SH-SY5Y (cell line): ENCODE results near the gene PLCH1.

Source experiments
- GATA2 ChIP-seq: IDR thresholded peaks from 2 replicates; pipeline ENCODE4 v1.6.1; 2011; ENCODE audit warnings: mild to moderate bottlenecking, low read depth, low read length
- GATA3 ChIP-seq: IDR thresholded peaks from 2 replicates; pipeline ENCODE4 v1.6.1; 2011; ENCODE audit warnings: low read depth, mild to moderate bottlenecking, low read length, moderate library complexity

PLCH1 gene

DNA sequence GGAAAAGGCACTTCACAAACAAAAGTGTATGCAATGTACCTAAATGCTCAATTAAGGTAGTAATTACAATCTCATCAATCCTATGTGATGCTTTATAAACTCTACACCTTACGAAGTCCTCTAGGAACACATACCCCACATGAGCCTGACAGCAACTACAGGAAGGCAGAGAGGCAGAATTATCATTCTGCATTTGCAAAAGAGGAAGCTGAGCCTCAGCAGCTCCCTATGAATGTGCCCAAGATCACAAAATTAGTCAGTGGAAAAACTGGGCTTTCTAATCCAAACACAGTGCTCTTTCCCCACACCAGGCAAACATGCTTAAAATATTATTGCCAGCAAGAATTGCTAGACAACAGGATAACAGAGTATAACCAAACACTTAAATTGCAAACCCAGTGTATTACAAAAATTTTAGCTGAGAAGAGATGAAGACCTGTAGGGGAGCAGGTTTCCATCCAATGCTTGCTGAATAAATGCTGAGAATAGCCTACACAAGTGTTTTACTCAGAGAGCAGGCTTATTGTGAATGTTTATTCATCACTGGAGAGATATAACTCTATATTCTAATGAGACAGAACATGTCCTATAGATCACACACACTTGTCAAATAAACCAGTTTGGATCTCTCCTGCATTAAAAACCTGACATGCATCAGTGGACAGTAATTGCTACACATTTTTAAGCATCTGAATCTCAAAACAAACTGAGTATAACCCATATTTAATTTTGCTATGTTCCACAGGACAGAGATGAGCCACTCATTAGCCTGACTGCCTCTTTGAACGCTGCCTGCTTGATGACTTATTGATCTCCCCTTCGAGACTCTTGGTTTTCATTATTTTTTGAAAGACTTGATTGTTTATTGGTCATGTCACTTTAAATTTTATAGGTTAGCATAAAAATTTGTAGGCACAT lies 62.2 kb downstream of the PLCH1 start:
- TF ChIP-seq GATA3 (no peak), GATA2 (no peak)

GRCh38 chr3:155676252-155676981 lies 68.5 kb downstream of the PLCH1 start:
- TF ChIP-seq GATA2 (peak; percentile 51), GATA3 (no peak)

GRCh38 chr3:155675094-155675493 lies 69.8 kb downstream of the PLCH1 start:
- no peak for TF ChIP-seq GATA2
- TF ChIP-seq GATA3, result no peak

DNA sequence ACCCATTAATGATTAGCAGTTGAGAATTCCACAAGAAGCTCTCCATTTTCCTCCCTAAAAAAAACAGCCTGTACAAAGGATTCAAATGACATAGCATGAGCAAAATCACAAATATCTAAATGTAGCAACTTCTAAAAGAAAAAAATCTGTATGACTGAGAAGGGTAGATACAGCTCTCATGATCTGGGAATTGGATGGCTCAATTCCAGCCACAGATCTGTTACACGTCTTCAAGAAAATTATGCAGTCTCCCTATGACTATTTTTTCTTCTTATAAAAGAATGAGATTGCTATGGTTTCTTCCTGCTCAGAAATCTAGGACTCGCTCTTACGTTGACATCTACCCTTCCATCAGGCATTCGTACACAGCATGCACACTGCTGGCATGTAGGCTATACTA lies 71.5 kb downstream of the PLCH1 start:
- TF ChIP-seq GATA3 (no peak), GATA2 (no peak)

DNA sequence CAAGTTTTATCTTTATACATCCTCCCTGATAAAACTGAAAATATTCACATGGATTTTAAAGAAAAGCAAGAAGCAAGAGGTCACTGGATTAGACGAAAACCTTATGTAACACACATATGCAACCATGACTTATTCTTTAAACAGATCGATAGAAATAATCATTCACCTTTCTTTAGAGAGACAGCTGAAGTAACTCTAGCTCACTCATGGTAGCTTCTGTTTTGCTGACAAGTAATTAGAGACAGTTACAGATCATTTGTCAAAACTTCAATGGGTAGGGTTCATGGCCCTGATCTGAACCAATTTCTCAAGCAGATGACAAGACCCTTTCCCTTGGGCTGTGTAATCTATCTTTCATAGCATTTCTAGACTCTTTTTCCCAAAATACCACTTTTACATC lies 74.5 kb downstream of the PLCH1 start:
- TF ChIP-seq GATA2 (no peak), GATA3 (no peak)

DNA sequence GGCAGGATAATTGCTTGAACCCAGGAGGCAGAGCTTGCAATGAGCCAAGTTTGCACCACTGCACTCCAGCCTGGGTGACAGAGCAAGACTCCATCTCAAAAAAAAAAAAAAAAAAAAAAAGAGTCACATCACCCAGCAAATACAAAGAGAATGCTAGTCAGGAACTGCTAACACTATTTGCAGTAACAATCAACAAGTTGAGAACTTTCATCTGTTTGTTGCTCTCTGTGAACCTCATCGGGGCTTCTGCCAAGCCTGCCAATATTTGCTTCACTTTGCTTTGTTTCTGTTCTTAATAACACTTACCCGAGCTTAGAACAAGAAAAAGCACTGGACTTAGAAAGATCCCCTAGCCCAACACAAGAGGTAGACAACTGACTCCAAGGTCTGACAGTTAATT lies 76.9 kb downstream of the PLCH1 start:
- TF ChIP-seq GATA3 (no peak), GATA2 (no peak)

- no peak for TF ChIP-seq GATA2
Measured at GRCh38 chr3:155664925-155665695, 79.8 kb downstream of the PLCH1 start.

GRCh38 chr3:155663467-155664212 lies 81.2 kb downstream of the PLCH1 start:
- no peak for TF ChIP-seq GATA3
- TF ChIP-seq GATA2, result no peak

- no peak for TF ChIP-seq GATA2
- no peak for TF ChIP-seq GATA3
Measured at GRCh38 chr3:155661760-155662159, 83.1 kb downstream of the PLCH1 start.

DNA sequence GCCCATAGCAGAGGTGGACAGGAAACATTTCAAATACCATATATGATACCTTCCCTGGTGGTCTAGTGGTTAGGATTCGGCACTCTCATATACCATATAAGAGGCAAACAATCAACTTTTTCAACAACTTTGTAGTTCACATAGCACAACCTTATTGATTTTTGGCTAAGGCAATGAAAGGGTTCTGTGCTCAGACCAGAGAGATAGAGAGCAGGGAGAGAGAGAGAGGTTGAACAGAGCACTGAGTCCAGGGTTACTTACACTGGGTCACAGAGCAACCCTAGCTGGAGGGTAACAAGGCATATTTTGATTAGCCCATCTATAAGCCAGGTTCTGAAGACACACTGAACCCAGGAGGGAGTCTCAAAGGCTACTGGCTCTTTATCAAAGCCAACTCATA lies 83.8 kb downstream of the PLCH1 start:
- no peak for TF ChIP-seq GATA2

GRCh38 chr3:155658671-155659261 lies 86.1 kb downstream of the PLCH1 start:
- no peak for TF ChIP-seq GATA2
- no peak for TF ChIP-seq GATA3

DNA sequence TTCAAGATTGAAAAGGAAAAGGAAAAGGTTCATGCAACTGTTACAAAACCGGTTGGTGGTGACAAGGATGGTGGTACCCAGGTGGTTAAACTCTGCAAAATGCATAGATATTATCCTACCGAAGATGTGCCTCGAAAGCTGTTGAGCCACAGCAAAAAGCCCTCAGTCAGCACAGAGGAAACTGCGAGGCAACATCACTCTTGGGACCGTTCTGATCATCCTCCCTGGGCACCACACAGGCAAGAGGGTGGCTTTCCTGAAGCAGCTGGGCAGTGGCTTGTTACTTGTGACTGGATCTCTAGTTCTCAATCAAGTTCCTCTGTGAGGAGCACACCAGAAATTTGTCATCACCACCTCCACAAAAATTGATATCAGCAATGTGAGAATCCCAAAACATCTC lies 86.9 kb downstream of the PLCH1 start:
- TF ChIP-seq GATA3, result no peak
- no peak for TF ChIP-seq GATA2

GRCh38 chr3:155657161-155657560 lies 87.7 kb downstream of the PLCH1 start:
- TF ChIP-seq GATA2, result no peak
- TF ChIP-seq GATA3, result no peak

GRCh38 chr3:155656466-155656865 lies 88.4 kb downstream of the PLCH1 start:
- TF ChIP-seq GATA3, result no peak
